NCI-H2029 (cell line): ENCODE data around the gene FBRSL1.

Source experiments
- DNase-seq: peaks from one replicate; lab custom pipeline; 2025; lab: John Stamatoyannopoulos, UW

FBRSL1 gene

DNA sequence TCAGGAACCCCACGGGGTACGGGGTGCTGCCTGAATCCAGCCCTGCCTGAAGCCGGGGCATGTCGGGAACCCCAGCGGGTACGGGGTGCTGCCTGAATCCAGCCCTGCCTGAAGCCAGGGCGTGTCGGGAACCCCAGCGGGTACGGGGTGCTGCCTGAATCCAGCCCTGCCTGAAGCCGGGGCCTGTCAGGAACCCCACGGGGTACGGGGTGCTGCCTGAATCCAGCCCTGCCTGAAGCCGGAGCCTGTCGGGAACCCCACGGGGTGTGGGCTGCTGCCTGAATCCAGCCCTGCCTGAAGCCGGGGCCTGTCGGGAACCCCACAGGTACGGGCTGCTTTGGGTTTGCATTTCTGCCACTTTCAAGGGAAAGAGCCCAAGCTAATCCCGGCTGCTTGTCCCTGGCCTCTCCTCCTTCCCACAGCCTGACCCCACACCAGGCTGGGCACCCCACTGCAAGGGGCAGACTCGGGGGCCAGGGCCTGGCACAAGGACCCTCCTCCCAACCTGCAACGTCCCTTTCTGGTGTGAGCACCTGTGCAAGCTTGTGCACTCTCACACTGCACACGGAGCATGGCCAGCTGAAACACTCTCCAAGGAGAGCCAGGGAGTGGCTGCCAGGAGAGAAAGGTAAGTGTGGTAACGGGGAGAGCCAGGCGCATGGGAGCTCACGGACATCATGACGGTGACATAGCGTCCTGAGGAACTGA is 5.6 kb upstream of the FBRSL1 start:
- DNase-seq, result no peak

DNA sequence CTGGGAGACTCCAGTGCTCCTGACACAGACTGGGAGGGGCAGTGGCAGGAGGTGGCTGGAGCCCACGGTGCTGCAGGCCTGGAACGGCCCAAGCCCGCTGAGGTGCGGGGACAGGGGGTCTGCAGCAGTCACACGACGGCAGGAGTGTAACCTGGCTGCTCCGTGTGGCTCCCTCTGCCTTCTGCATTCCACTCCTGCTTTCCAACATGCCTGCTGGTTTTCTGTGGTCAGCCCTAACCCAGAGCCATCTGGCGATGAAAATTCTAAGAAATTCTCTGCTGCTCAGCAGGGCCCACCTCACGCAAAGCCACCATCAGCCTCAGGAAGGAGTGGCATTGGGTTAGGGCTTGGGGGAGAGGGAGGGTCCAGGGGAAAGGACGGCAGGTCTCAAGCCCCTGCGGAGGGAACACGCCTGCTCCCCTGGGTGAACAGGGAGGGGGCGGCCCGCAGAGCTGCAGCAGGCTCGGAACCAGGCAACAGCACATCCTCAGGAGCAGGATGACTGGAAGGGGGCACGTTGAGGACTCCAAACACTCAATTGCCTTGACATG is 5.0 kb upstream of the FBRSL1 start:
- DNase-seq, result no peak

DNA sequence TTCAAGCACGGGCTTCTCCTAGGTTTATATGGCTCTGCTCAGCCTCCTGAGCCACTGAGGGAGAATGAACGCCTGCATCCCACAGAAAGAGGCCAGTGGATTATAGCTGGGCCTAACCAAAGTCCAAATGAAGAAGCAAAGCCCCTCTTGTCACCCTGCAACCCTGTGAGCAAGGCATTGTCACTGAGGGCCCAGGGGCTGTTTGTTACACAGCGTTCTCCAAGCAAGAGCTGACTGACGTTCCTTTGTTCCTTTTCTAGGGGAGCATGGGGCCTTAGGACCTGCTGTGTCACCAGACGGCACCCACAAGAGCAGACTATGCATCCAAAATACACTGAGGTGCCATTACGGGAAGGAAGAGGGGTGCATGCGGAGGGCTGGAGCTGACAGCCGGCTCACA is 4.3 kb upstream of the FBRSL1 start:
- no peak for DNase-seq

DNA sequence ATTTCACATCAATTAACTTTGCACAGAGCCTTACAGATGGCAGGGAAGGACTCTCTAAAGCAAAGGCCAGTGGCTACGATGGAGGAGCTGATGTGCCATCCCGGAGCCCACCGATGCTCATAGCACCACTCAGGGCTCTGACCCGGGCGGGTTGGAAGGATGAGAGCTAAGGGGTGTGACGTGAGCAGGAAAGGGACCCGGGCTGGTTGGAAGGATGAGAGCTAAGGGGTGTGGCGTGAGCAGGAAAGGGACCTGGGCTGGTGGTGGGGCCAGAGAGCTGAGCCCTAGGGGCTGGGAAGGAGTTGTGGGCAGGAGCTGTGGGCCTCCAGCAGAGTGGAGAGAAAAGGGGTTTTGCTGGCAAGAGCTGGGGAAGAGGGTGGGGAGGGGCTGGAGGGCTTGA is 3.8 kb upstream of the FBRSL1 start:
- DNase-seq, result no peak

DNA sequence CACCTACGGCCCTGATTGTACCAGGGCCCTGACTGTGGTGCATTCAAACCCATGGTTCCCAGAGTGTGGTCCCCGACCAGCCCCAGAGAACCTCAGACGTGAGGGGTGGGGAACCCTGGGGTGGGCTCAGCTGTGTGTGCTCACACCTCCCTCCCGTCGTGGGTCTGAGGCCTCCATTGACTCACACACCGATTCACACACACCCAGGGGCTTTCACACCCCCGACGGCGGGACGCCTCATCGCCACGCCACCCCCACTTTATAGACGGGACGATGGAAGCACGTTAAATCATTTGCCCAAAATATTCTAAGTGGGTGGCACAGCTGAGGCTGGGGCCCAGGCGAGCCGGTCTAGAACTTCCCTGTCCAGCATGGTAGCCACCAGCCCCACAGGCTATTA is 3.4 kb upstream of the FBRSL1 start:
- DNase-seq, result no peak

DNA sequence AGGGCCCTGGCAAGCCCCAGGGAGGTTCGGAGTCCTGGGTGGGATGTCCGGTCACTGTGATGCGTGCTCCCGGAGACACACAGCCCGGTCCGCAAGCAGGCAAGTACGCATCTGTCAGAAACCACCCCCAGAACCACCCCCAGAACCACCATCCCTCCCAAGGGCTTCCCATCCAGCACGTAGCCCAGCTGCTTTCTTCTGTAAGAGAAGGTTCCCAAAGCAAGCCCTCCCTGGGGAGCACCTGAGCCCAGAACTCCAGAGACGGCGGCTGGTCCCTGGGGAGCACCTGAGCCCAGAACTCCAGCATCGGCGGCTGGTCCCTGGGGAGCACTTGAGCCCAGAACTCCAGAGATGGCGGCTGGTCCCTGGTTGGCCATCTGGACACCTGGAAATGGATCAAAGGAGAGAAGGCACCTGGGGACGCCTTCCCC is 2.6 kb upstream of the FBRSL1 start:
- DNase-seq, result no peak

DNA sequence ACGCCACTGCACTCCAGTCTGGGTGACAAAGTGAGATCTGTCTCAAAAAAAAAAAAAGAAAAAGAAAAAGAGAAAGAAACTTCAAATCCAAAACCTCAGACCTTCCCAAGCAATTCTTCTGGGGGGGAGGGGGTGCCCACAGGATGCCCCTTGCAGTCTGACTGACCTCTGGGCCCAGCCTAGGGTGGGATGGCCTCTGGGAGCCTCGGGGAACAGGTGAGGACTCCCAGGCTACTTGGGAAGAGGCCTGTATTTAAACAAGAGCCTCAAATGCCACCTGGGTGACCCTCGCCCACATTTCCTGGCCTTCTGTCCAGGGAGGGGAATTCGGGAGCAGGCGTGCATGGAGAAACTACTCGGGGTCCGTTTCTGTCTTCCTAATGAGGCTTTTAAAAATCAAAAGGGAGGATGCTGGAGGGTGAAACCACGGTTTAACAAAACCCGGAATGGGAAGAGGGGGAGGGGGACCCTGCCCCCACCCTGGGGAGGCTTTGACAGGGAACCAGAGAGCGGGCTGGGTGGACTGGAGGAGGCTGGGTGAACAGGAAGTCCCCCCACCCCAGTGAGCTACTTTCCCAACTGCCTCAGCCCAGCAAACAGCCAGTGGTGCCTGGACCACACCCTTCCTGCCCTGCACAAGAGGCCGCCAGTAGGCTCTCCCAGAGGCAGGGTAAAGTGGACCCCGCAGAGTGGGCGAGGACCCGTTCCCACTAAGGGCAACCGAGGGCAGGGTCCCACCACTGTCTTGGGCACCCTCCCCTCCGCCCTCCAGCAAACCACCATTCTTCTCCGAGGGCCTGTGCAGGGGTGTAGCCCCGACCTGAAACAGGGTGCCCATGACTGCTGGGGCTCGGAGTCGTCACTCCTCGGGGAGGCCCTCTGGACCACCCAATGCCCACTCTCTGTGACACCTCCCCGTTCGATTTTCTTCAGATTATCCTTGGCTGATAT is 1.5 kb upstream of the FBRSL1 start:
- no peak for DNase-seq

DNA sequence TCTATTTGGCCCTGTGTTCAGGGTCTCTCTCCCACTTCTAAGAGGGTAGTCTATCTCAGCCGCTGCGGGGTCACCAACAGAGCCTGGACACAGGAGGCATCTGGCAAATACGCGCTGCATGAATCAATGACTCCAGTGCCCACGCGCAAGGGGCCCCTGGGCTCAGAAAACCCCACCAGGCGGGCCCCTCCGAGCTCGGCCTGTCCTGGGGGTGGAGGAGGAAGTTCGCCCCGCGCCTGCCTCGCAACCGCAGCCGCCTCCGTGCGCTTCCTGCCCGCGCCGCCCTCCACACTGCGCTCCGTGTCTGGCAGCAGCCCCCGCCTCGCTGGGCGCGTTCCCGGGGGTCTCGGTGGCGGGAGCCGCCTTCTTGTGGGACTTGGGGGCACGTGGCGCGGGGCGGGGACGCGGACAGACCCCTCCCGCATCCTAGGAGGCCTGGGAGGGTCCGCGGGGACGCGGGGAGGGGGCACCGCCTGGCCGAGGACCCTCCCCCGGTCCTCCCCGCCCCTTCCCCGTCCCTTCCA is 811 bp upstream of the FBRSL1 start:
- DNase-seq, result no peak

DNA sequence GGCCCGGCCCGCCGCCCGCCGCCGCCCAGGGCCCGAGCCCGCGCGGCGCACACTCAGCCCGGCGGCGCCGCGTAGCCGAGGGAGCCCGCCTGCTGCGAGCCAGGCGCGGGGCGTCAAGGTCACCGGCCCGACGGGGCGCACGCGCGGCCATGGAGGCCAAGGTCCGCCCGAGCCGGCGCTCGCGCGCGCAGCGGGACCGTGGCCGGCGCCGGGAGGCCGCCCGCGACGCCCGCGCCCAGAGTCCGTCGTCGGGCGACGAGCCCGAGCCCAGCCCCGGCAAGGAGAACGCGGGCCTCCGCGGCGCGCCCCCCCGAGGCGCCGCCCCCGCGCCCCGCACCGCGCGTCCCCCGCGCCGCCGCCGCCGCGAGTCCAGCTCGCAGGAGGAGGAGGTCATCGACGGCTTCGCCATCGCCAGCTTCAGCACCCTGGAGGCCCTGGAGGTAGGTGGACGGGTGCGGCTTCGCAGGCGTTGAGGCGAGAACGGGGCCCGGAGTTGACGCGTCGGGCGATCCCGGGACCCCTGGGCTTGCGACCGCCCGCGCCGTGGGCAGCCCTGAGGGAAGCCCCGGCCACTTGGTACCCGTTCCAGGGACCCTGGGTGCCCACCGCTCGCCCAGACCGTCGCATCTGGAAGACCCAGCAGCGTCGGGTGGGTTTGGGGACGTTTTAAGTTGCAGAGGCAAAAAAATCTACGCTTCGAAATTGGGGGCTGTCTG is 629 bp downstream of the FBRSL1 start:
- DNase-seq, result no peak

DNA sequence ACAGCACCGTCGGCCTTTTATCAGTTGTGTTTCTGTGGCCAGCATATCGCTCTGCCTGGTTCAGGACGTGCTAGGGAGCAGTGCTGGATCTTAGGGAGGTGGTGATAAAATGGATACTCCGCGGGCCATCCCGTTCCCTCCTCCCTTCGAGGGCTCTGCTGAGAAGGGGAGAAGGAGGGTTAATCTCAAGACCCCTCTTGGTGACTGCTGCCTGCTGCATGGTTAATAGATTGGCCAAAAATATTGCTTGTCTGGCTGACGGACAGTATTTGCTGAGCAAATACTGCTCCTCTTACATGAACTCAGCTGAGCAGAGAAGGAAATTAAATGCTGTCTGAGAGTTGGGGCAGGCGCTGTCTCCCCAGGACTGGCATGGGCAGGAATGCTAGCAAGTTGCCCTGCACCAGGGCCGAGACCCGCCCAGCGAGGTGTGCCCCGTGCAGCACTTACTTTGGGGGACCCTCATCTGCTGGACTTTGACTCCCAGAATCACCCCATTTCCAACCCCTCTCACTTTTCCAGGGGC is 1.2 kb downstream of the FBRSL1 start:
- DNase-seq, result peak; percentile 47

DNA sequence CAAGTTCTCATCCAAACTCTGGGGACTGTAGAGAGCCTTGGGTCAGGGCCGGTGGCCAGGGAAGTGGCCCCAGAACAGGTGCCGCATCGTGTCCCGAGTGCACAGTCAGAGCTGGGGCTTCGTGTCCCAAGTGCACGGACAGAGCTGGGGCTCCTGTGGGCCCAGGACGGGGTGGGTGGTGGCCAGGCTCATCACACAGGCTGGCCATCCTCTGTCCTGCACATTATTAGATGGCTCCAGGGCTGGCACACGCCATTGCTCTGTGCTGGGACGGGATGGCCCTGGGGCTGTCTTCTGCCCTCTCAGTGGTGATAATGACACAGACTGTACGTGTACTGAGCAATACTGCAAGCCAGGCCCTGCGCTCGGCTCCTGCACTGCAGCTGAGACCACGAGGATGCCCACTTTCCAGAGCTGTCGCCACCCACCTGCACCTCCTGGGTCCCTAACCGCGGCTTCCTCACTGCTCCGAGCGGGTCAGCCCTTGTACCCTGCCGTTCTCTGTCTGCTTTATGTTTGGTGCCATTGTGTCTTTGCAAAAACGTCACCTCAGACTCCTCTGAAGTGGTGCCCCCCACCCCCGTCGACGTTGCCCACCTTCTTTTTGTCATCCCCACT is 1.9 kb downstream of the FBRSL1 start:
- DNase-seq, result no peak

DNA sequence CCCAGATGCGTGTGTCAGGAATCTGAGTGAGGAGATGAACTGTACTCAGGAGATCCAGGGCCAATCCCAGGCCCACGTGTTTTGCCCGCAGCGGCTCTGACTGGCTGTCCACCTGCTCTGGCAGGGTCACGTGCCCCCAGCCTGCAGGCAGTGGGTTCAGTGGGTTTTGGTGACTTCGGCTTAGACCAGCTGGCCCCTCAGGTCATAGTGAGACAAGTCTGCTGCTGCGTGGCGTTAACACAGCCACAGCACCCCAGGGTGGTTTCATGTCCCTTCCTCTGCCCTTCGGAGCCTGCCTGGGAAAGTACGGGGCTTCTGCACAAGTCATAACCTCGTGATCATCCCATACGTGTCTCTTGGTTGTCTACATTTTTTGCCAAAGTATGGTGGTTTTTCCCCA is 2.6 kb downstream of the FBRSL1 start:
- DNase-seq, result no peak

DNA sequence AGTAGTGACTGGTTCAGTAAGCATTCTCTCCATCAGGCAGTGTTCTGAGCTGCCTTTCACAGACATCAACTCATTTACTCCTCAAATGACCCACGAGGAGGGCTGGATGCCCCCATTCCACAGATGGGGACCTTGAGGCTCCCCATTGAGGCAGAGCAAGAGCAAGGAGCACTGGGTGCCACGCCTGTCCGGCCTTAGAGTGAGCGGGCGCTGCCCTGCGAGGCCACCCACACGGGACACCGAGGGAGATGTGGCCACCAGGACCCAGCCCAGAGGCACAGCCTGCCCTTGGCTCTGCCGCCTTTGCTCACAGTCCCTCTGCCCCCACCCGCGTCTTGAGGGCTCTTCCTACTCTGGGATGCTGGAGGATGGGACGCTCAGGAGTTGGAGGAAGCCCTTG is 3.0 kb downstream of the FBRSL1 start:
- no peak for DNase-seq

DNA sequence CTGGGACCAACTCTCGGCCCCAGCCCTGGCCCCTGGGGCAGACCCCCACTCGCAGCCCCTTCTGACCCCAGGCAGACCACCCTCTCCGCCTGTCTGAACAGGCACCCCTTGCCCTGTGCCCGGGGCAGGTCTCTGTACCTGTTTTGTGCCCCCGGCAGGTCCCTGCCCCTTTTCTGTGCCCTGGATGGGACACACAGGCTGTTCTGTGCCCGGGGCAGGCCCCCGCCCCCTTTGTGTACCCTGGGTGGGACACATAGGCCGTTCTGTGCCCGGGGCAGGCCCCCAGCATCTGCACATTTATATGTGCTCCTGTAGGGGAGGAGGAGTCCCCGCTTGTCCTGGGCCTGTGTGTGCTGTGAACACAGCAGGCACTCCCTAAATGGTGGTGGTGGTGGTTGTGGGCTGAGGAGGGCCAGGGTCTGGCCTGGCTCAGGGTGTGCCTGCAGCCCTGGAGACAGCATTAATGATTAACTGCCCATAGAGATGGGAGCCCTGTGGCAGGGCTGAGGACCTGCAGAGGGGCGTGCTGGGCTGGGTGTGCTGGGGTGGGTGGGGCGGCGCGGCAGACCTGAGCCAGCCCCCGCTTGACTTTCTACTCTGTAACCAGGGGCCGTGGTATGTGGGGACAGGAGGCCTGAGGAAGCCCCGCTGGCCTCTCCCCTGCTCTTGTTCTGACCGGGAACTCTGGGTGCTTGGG is 3.7 kb downstream of the FBRSL1 start:
- no peak for DNase-seq

DNA sequence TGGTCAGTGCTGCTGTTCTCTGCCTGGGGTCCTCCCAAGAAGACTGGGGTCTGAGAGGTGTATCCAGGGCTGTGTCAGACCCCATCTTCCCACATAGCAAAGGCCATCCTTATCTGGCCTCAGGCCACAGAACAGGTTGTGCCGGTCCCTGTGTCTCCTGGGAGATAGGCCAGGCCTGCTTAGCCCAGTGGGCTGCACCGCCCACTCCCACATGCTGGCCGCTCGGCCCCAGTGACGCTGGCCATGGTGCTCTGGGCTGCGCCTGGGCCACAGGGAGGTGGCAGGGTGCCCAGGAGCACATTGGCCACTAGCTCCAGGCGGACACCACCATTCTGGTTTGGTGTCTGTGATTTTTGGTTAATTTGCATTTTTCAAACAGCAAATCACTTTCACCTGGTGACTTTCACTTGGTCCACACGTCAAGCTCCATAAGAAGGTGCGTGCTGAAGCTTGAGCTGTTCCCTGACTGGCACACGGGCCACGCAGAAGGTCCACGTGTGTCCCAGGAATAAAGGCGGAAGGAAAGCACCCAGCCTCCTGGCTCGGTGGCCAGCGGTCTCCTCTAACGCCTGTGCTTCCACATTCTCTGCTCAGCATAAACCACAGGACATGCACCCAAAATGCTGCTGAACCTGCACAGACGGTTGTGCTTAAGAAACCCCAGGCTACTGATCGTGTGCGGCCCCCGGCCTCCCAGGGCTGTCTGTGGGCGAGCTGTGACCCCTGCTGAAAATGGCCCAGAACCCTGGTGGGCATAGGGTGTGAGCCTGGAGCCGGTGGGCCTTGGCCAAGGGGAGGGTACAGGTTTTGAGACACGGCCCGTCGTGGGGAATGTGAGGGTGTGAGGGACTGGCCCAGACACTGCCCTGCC is 4.6 kb downstream of the FBRSL1 start:
- DNase-seq, result no peak

DNA sequence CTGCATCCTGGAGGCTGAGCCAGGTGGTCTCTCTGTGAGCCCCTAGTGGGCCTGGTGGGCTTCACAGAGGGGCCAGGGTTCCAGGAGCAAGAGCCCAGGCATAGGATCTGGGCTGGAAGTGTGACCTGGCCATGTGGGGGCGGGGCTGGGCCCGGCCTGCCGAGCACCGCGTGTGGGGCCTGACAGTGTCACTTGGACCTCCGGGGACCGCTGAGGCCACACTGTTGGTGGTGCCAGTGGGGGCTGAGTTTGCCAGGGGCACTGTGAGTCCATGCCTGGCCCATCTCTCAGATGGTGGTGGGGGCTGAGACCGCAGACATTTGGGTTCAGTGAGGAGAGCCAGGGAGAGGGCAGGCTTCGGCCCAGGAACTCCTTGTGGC is 5.2 kb downstream of the FBRSL1 start:
- no peak for DNase-seq

DNA sequence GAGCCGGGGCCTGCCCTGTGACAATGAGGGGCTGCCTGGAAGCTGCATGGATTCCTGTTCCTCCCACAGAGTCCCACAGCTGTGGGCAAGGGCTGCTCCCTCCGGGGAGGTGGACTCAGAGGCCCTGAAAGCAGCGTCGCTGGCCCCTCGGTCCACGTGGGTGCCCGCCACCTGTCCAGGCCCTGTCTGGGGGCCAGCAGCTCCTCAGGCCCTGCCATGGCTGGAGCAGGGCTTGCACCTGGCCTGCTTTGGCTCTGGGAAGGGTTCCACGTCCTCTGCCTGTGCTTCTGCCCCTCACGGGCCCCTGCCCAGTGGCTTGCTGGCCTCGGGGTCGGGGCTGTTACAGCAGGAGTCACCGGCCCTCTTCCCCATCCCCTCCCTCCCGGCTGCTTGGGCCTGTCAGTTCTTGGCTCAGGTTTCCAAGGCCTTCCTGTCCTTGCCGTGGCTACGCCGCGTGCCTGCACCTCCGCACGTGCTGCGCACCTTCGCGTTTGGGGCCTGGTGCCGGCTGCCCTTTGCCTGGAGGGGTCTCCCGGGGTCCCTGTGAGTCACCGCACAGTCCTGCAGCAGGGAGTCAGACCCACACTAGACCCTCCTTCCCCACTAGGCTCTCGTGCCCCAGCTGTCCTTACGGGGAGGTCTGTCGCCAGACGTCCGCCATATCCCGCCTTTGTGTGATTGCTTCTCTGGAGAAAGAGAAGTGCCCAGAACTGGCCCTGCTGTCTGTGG is 5.8 kb downstream of the FBRSL1 start:
- no peak for DNase-seq

DNA sequence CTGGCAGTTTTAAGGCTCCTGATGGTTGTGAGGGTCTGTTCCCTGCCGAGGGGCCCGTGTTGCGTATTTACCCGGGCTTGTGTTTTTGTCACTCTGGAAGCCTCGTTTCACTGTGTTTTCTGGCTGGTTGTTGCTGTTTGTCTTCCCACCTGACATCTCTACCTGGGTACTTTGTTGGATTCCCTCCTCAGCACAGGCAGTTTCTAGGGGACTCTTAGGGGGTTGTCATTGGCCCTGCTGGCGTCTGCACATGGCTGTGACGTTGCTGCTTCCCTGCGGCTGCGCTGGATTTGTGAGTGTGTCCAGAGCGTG is 6.4 kb downstream of the FBRSL1 start:
- DNase-seq, result no peak

DNA sequence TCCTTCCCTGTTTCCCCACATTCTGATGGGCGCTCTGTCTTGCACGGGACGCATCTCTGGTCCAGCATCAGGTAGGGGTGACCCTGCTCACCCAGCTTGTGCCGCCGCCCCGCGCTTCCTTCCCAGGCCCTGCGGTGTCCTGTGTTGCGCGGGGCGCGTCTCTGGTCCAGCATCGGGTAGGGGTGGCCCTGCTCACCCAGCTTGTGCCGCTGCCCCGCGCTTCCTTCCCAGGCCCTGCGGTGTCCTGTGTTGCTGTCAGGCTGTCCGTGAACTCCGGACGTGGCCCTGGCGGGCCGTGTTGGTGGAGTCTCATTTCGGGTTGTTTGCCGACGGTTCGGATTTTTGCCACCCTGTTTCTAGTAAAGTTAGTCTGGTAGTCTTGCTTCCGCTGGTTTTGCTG is 6.8 kb downstream of the FBRSL1 start:
- DNase-seq, result no peak
